SW480 (cell line): Measurements from ENCODE around the gene SEC14L2.

ENCODE experiments used
- DNase-seq: peaks from one replicate; pipeline ENCODE4 v3.0.0-alpha.2; 2016; ENCODE audit warnings: low spot score

SEC14L2 gene

DNA sequence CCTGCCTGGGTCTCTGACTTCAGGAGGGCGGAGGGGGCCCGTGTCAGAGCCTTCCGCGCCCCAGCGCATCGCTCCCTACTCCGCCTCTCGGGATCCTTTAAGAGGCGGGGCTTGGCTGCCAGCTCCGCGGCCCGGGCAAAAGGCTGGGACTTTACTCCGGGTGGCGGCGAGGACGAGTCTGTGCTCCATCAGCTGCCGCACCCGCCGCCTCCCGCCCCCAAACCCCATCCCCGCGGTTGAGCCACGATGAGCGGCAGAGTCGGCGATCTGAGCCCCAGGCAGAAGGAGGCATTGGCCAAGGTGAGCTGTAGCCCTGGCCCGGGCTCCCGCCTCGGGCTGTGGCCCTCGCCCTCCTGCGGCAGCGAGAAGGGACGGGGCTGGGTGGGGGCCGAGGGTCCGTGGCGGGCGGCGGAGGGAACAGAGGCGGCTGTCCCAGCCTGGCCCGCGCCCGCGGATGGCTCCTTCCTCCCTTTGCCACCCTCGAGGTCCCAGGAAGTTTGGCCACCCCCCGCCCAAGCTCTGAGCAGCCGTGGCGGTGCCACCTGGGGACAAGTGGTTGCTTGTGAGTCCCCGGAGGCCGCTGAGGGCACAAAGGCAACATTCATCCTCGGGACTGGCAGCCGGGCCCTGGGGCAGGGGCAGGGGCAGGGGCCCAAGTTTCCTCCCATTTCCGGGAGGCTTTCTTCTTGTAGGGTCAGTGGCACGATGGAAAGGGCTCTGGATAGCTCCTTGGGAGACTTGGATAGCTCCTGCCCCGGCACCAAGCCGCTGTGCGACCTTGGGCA lies at the start of gene SEC14L2:
TSS of gene SEC14L2 (plus strand) at position 148 of the 785 bp plus-strand sequence. CDS start at position 247, 99 bp downstream.
- peak; percentile 43 for DNase-seq

DNA sequence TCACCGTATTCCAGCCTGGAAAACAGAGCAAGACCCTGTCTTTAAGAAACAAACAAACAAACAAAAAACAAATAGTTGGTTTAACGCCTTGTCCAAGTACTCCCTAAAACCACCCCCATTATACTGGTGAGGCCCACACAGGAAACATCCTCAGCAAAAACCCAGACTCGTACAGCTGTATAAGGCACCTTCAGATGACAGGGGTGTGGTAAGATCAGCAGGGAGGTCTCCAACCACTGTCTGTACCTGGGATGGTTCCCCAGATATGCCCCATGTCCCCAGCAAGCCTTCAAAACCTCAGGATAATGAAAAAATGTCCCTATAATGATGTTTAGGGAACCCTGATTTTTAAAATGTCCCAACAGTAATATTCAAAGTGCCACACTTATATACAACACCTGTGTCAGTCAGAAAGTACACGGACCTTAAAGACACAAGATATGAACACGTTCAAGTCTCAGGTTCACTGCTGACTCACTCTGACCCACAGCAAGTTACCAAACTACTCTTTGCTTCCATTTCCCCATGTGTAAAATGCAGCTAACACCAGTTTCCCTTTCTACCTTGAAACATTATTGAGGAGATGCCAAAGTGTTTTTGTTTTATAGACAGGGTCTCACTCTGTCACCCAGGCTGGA lies 49.4 kb upstream of the SEC14L2 start:
- DNase-seq: no peak

DNA sequence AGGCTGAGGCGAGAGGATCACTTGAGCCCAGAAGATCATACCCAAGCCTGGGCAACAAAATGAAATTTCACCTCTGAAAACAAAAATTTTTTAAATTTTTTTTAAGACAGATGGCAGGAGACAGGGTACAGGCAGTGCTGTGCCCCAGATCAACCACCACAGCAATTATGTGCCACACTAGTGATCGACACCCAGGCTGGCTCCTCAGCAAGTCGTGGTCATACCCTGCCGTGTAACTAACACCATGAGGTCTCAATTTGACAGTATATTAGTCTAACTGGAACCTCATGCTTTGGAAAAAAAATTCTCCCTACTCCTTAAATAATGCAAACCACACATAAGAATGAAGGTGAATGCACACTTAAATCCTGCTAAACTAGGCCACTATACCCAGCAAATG lies 48.4 kb upstream of the SEC14L2 start:
- DNase-seq: no peak

DNA sequence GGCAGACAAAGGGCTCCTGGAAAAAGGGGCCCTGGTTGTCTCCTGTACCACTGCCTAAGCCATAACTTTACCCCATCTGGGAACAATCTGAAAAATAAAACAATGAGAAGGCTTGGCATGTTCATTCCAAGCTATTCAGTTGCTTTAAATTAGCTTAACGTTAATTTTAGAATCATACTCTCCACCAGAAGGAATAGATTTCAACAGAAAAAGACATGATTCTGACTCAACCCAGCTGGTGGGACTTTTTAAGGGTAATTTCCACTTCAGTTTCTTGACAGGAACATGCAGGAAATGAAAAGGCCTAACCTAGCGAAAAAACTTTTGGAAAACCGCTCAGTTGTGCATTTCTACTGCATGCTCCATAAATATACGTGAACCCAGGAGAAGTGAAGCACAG lies 48.0 kb upstream of the SEC14L2 start:
- no peak for DNase-seq

DNA sequence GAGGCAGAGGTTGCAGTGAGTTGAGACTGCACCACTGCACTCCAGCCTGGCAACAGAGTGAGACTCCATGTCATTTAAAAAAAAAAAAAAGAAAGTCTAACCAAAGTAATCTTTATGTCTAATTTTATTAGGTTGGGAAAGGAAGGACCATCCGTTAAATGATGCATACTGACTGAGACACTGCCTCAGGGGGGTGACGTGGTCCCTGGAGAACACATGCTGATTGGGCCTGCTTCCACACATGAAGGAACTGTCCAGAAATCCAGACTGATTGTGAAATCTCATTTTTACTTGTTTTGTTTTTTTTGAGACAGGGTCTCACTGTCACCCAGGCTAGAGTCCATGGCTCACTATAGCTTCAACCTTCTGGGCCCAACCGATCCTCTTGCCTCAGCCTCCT lies 45.6 kb upstream of the SEC14L2 start:
- no peak for DNase-seq

DNA sequence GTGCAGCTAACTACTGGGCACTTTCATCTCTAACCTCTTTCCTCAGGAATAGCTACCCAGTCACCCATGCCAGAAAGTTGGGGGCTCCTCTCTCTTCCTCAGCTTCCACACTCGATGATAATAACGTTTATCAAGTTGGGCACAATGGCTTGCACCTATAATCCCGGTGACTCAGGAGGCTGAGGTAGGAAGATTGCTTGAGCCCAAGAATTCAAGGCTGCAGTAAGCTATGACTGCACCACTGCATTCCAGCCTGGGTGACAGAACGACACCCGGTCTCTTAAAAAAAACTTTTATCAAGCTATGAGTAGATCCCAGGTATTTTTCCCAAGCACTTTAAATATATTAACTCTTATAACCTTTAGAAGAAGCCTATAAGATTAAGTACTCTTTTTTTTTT lies 42.2 kb upstream of the SEC14L2 start:
- no peak for DNase-seq

DNA sequence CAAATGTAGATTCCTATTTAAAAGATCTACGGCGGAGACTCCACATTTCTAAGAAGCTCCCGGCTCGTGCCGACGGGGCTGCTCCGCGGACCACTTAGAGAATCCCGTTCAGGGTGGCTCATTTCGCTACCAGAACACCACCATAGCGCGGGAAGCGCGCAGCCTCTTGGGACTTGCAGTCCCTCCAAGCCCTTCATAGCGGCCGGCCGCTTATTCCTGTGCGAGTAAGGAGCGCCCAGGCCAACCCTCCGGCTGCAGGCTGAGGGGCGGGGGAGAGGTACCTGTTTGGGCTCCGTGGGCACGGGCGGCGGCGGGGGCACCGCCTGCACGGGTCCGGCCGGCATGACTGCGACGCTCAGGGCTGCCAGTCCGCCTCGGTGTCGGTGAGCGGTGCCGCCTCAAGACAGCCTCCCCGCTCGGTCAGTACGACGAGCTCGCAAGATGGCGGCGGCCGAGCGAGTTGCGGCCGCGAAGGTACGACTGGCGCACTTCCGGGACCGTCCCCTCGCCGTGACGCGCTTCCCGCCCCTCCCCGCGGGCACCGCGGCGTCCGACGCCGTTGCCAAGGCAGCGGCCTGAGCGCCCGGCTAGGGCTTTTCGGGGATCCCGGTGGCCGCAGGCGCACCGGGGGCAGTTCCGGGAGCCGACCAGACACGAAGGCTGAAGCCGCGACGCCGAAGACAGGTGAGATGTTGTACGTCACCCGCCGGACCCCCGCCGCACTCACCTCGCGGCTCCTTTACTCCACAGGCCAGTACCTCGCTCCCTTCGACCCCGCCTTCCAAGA lies 40.2 kb upstream of the SEC14L2 start, which contains the start of the genes CCDC157 and SF3A1:
TSS of gene CCDC157 (plus strand) at position 559 of the 787 bp plus-strand sequence. CDS start 8,994 bp downstream, outside the sequence.
TSS of gene SF3A1 (minus strand) at position 446 of the 787 bp plus-strand sequence. CDS start at position 344, 102 bp downstream.
- peak; percentile 81 for DNase-seq

DNA sequence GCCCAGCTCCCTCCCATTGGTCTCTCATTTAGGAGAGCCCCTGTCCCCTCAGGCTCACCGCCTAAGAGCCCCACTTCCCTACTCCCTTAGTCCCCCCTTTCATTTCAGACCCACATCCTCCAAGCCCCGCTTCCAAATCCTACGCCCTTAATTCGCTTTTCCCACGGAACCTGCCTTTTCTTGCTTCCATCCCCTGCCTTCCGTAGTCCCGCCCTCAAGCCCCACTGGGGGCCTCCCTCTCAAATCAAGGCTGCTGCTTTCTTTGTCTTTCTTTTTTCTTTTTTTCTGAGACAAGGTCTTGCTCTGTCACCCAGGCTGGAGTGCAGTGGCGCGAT lies 39.6 kb upstream of the SEC14L2 start:
- no peak for DNase-seq

DNA sequence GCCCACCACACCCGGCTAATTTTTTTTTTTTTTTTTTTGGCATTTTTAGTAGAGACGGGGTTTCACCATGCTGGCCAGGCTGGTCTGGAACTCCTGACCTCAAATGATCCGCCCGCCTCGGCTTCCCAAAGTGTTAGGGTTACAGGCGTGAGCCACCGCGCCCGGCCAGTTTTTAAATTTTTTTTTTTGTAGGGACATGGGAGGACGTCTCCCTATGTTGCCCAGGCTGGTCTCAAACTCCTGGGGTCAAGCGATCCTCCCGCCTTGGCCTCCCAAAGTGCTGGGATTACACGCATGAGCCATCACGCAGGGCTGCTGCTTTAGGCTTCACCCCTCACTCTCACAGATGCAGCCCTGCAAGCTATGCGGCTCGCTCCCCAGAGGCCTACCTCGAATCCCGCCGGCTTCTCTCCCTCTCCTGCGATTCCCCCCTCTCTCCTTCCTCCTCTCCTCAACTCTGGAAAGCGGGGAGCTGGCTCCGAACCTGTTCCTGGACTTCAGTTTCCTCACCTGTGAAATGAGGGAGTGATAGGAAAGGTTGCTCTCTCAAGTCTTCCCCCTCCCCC lies 39.1 kb upstream of the SEC14L2 start:
- DNase-seq: no peak

DNA sequence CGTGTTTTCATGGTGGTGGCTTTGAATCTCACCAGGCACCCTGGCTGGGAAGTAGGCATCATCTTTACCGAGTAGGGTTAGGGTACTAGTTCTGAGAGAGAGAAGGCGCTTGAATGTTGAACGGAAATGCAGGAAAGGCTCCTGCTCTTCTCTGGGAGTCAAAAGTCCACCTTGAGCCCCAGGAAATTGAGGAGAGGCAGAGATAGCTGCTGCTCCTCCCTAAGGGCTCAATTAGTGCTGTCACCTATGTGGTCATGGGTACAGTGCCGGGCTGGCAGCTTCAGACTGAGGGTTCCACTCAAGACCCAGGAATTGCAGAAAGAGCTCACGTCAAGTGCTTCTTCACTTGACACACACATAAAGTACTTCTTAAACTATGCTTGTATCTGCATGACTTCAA lies 38.3 kb upstream of the SEC14L2 start:
- DNase-seq: no peak

DNA sequence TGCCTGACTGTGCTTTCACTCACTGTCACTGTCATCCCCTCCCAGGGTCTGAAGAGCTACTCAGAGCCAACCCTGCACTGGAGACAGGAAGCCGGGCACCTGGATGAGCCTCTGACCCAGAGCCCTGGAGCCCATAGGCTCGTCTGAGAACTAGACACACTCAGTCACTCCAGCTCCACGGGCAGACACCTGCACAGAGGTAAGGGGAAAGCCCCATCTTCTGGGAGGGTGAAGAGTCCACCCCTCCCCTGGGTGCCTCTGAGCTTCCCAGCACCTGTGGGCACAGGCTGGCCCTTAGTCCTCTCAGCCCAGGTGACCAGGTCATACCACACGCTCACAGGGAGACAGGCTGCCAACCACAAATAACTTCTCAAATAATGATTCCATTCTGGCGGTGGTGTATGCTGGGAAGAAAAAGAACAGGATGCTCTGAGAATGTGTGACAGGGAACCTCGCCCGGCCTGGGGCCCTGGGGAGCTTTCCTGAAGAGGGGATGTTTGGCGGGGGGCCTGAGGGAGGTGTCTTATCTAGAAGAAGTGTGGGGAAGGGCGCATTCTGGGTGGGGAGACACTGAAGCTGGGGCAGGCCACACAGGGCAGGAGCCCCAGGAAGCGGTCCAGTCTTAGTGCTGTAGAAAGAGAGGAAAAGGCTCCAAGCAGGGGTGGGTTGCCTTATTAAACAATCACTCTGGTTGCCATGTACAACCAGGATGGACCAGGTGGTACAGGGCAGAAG lies 34.7 kb upstream of the SEC14L2 start:
- no peak for DNase-seq

DNA sequence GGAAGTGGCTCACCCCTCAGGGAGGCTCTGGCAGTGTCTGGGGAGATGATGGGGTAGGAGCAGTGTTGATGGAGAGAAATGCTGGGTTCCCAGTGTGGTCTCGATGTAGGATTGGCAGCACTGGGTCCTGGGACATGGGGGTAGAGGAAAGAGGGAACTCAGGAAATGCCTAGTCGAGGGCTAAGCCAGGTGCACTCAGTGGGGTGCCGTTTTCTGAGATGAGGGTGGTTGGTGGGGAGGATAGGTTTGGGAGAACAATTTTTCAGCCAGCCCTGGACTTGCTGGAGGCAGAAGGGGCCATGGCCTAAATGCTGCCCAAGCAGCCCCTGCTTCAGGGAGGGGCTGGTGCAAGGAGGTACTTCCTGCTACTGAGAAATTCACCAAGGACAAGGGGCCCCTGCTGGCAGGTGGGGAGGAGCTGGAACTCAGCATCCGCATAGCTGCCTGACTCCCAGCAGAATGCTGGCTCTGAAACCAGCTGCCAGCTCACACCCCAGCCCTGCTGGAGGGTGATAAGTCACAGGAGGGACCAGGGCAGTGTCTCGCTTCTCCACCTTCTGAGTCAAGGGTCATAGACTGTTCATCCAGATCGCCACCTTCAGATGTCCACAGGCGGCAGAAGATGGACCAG lies 34.1 kb upstream of the SEC14L2 start:
- no peak for DNase-seq

DNA sequence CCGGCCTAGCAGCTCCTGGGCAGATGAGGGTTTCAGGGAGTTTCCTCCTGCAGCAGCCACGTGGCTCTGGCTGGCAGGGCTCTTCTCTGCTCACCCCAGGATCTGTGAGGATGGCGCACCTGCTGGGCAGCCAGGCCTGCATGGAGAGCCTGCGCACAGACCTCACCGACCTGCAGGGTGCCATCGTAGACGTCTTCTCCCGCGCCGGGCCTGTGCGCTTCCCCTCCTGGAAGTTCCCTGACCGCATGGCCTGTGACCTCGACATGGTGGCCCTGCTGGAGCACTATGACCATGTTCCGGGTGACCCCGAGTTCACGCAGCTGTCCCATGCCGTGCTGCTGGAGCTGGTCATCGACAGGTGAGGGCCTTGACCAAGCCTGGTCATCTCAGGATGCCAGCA lies 30.9 kb upstream of the SEC14L2 start:
- no peak for DNase-seq

DNA sequence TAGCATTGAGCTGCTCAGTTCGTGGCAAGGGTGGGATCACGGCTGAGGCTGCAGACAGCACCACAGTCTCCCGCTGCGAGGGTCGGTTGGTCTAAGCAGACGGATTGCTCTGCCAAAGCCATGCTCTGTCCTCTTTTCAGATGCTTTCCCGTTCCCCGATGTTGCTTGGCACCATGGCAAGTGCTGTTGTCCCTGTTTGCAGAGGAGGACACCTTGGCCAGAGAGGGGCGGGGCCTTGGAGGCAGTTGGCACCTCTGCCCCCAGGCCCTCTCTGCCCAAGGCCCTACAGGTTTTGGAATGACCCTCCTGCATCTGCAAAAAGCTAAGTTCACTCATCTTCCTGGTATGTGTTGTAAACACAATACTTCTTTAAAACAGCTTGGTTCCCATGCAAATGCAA lies 28.4 kb upstream of the SEC14L2 start:
- DNase-seq: no peak

DNA sequence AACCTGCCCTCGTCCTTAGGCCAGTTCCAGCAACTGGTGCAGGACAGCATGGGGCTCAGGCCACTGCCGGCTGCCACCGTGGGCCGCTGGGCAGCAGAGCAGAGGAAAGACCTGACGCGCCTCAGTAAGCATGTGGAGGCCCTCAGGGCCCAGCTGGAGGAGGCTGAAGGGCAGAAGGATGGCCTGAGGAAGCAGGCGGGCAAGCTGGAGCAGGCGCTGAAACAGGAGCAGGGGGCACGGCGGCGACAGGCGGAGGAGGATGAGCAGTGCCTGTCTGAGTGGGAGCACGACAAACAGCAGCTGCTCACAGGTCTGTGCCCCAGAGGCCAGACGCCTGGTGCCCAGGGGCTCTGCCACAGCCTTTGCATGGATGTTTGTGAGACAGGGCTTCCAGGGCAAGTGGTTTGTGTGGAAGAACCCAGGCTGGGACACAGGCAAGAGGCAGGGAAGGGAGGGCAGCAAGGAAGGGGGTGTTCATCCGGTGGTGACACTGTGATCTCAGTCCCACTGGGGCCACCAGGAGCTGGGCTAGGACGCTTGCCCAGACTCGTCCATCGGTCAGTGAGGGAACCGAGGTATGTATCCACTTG lies 26.1 kb upstream of the SEC14L2 start:
- no peak for DNase-seq

DNA sequence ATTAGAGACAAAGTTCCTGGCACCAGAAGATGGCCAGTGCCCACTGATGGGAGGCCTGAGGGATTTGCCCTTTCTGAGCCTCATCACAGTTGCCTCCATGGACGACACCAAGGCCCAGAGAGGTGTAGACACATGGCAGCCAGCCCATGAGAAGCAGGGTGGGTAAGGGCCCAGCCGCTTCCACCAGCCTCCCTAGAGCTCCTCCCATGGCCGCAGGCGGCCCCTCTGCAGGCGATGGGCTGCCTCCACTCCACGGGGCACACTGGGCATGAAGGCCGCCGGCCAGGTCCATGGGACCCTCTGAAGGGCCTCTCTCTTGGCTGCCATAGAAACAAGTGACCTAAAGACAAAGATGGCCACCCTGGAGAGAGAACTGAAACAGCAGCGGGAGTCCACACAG lies 25.5 kb upstream of the SEC14L2 start:
- no peak for DNase-seq

DNA sequence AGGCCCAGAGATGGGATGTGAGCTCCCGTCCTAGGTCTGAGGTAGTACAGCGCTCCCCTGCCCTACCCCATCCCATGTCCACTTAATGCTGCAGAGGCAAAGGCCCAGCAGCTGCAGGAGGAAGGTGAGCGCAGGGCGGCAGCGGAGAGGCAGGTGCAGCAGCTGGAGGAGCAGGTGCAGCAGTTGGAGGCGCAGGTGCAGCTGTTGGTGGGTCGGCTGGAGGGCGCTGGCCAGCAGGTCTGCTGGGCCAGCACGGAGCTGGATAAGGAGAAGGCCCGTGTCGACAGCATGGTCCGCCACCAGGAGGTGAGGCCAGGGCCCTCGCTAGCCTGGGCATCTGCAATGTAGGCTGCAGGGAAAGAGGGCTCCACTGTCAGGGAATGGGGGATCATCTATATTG lies 24.8 kb upstream of the SEC14L2 start:
- DNase-seq: no peak

DNA sequence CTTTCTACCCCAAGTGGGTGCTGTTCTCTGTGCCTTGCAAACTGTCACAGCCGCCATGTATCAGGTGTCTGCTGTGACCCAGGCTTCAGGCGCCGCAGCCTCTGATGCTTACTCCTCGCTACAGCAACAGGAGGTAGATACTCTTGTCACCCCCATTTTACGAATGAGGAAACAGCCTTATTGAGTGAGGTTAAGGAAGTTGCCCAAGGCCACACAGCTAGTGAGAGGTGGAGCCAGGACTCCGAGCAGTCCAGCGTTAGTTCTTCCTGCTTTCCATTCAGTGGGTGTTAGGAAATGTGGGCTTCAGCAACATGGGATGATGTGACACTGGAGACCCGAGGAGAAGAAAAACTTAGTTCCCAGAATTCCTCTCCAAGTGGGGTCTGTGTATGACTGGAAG lies 23.9 kb upstream of the SEC14L2 start:
- no peak for DNase-seq

DNA sequence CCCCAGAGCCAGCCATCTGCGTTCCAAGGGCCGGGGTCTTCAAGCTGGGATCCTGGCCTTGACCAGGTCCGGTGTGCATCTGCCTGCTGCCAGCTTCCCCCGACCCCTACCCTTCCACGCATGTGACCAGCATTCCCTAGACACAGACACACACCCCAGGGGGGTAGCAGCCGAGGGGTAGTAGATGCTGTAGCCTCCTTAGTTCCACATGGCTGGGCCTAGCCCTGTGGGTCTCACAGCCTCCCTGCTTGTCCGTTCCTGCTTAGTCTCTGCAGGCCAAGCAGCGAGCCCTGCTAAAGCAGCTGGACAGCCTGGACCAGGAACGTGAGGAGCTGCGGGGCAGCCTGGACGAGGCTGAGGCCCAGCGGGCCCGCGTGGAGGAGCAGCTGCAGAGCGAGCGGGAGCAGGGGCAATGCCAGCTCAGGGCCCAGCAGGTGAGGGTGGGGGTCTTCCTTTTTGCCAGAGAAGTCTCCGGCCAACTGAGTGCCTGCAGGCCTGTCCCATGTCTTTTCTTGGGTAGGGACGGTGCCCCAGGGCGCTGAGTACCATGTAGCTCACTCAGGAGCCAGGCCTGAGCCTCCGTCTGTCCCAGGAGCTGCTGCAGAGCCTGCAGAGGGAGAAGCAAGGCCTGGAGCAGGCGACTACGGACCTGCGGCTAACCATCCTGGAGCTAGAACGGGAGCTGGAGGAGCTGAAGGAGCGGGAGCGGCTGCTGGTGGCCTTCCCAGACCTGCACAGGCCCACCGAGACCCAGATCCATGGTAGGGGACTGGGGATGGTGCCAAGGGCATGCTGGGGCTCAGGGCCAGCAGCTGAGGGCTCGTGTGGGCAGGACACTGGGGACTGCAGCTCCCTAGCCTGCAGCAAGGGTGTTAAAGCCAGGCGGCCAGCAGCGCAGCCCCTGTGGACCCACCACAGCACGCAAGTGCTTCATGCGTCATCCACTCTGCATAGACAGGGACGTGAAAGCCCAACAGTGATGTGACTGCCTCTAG lies 23.2 kb upstream of the SEC14L2 start:
- DNase-seq: no peak
